A673 (cell line): Measurements from ENCODE around the gene BAIAP2L1. TPM values are rescaled to one million over a fixed set of nuclear protein-coding genes. Genes with fewer than 3 reads are reported as not detected.

Experiments
- BruUV-seq: library from RNA; stranded (reverse); fragments of 400-500 nt; replicated peaks from 2 replicates; lab custom pipeline; 2021; lab: Mats Ljungman, UMichigan
- CTCF ChIA-PET: fragments of 300-600 bp; sonication (Branson Sonifier 250); formaldehyde crosslinking; loops from one replicate; lab custom pipeline; 2022; ENCODE audit warnings: antibody characterized with exemption; lab: Charles Lee
- POLR2A ChIA-PET: fragments of 300-600 bp; sonication (Branson Sonifier 250); formaldehyde crosslinking; loops from one replicate; lab custom pipeline; 2022; ENCODE audit warnings: antibody characterized with exemption; ENCODE audit not compliant: low non-redundant PET; lab: Charles Lee
- DNase-seq: peaks from one replicate; pipeline ENCODE4 v3.0.0-alpha.2; 2015; ENCODE audit warnings: low spot score
- H3K27ac ChIP-seq: fragments of 200-600 bp; sonication (generic); 2 replicates; pipeline ENCODE4 v1.5.1; 2016; ENCODE audit warnings: mixed run types, low read depth, mild to moderate bottlenecking, mixed read lengths, antibody characterized with exemption, low read length; ENCODE audit not compliant: poor library complexity, severe bottlenecking
- H3K27me3 ChIP-seq: fragments of 200-600 bp; sonication (generic); replicated peaks from 2 replicates; pipeline ENCODE4 v1.6.1; 2017; ENCODE audit warnings: mixed run types, low read depth, mild to moderate bottlenecking, mixed read lengths, antibody characterized with exemption, low read length; ENCODE audit not compliant: insufficient read depth, poor library complexity
- H3K36me3 ChIP-seq: fragments of 200-600 bp; sonication (generic); 2 replicates; pipeline ENCODE4 v1.6.1; 2016; ENCODE audit warnings: mixed run types, mild to moderate bottlenecking, mixed read lengths, antibody characterized with exemption, low read length; ENCODE audit not compliant: insufficient read depth, poor library complexity, severe bottlenecking
- H3K4me1 ChIP-seq: fragments of 200-600 bp; sonication (generic); 2 replicates; pipeline ENCODE4 v1.6.1; 2017; ENCODE audit warnings: mixed run types, mild to moderate bottlenecking, mixed read lengths, antibody characterized with exemption, low read length; ENCODE audit not compliant: insufficient read depth, poor library complexity, severe bottlenecking
- H3K4me3 ChIP-seq: fragments of 200-600 bp; sonication (generic); 2 replicates; pipeline ENCODE4 v1.5.1; 2016; ENCODE audit warnings: low read depth, mixed run types, mild to moderate bottlenecking, mixed read lengths, low read length; ENCODE audit not compliant: poor library complexity, severe bottlenecking
- H3K9me3 ChIP-seq: fragments of 200-600 bp; sonication (generic); 2 replicates; pipeline ENCODE4 v1.6.1; 2016; ENCODE audit warnings: mixed run types, low read depth, mild to moderate bottlenecking, mixed read lengths, antibody characterized with exemption, low read length; ENCODE audit not compliant: poor library complexity, severe bottlenecking
- EZH2 ChIP-seq: fragments of 200-600 bp; sonication (generic); IDR thresholded peaks from 2 replicates; pipeline ENCODE4 v1.6.1; 2017; ENCODE audit warnings: borderline replicate concordance, low read depth, mild to moderate bottlenecking, mixed read lengths, antibody characterized with exemption, low read length; ENCODE audit not compliant: poor library complexity, severe bottlenecking
- intact Hi-C: fragments of 100-400 bp; cut with micrococcal nuclease; formaldehyde crosslinking; loops from one replicate; pipeline ENCODE4 v1.10.0; 2022; ENCODE audit not compliant: unreplicated experiment
- total RNA-seq: library from RNA; stranded (reverse); gene quantifications from 2 replicates; pipeline ENCODE4 v1.2.3, GENCODE V29; 2021
- TF ChIP-seq, protein P1 (sequence below): fragments of 300-800, 200-600 bp; sonication (generic); conservative IDR thresholded peaks from 2 replicates; pipeline ENCODE4 v1.5.1; 2017; ENCODE audit warnings: low read depth, mild to moderate bottlenecking, antibody characterized with exemption, low read length, moderate library complexity, mixed read lengths

Gene BAIAP2L1
- total RNA-seq, 1 experiment from 2014 or later: 0.77 TPM

GRCh38 chr7:98323597-98324322 lies 77.1 kb downstream of the BAIAP2L1 start:
- no TSS peak for BruUV-seq
- H3K4me3 ChIP-seq: no peak overlapping the region
- peaks cover 18% of the 10 kb centered on the region for H3K27me3 ChIP-seq
- intact Hi-C loops: no loop called here
- ChIA-PET CTCF (interaction anchor here (0.6 kb wide), 1 partner anchor 9 kb away, joined by 7 read pairs; no protein-coding TSS in a partner anchor), POLR2A (no interaction called here)
- H3K9me3 ChIP-seq: no peaks in the 10 kb centered on the region
- no peak overlapping the region for H3K27ac ChIP-seq
- H3K4me1 ChIP-seq: no peaks in the 10 kb centered on the region
- TF ChIP-seq EZH2: no peak
- TF ChIP-seq, protein P1, sequence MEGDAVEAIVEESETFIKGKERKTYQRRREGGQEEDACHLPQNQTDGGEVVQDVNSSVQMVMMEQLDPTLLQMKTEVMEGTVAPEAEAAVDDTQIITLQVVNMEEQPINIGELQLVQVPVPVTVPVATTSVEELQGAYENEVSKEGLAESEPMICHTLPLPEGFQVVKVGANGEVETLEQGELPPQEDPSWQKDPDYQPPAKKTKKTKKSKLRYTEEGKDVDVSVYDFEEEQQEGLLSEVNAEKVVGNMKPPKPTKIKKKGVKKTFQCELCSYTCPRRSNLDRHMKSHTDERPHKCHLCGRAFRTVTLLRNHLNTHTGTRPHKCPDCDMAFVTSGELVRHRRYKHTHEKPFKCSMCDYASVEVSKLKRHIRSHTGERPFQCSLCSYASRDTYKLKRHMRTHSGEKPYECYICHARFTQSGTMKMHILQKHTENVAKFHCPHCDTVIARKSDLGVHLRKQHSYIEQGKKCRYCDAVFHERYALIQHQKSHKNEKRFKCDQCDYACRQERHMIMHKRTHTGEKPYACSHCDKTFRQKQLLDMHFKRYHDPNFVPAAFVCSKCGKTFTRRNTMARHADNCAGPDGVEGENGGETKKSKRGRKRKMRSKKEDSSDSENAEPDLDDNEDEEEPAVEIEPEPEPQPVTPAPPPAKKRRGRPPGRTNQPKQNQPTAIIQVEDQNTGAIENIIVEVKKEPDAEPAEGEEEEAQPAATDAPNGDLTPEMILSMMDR: no peak
- H3K36me3 ChIP-seq: no peaks in the 10 kb centered on the region
- no peak for DNase-seq

DNA sequence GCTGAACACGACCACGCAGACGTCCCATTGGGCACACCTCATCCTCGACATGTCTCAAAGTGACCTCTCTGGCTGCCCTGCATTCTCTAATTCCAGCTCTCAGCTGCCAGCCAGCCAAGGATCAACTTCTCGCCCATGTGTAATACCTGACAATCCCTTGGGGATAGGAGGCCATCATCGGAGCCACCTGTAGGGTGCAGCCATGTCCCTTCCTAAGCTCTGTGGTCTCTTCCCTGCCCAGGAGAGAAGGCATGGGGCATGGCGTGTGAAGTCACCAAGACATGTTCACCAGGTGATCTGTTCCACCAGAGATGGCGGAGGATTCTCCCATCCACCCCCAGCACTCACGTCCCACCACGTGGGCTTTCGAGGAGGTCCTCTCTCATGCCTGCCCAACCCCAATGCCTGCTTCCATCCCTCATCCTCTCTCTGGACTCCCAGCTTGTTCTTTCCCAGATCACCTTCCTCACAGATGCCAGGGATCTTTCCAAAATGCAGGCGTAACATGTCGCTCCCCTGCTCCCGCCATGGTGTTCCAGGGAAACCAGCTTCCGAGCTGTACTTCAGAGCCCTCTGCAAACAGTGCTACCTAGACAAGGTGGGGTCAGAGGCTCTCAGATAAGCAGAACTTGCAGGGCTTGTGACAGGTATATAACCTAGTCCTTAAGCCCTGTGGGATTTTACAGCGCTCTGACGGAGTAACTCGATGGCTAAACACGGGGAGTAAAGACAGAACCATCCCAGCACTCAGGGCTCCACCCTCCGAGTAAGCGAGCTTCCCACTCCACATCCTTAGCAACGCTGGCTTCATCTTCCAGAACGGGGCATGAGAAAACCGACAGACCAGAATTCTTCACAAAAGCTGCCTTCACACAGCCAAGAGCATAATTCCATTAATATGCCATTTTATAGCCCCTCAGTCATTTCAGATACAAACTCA lies 78.3 kb downstream of the BAIAP2L1 start:
- ChIA-PET POLR2A (no interaction called here), CTCF (no interaction called here)
- no peak overlapping the region for H3K27ac ChIP-seq
- H3K27me3 ChIP-seq: peaks cover 18% of the 10 kb centered on the region
- TF ChIP-seq EZH2: no peak
- TF ChIP-seq, protein P1: no peak
- H3K36me3 ChIP-seq: no peaks in the 10 kb centered on the region
- no TSS peak for BruUV-seq
- H3K4me3 ChIP-seq: no peak overlapping the region
- H3K4me1 ChIP-seq: no peaks in the 10 kb centered on the region
- H3K9me3 ChIP-seq: no peaks in the 10 kb centered on the region
- intact Hi-C loops: no loop called here
- no peak for DNase-seq

- BruUV-seq: no TSS peak
- ChIA-PET CTCF (no interaction called here), POLR2A (interaction anchor here (0.6 kb wide), 1 partner anchor 13 kb away, joined by 3 read pairs; no protein-coding TSS in a partner anchor)
- H3K4me1 ChIP-seq: no peaks in the 10 kb centered on the region
- TF ChIP-seq, protein P1: no peak
- no peak for TF ChIP-seq EZH2
- H3K9me3 ChIP-seq: no peaks in the 10 kb centered on the region
- H3K27me3 ChIP-seq: peaks cover 18% of the 10 kb centered on the region
- H3K27ac ChIP-seq: no peak overlapping the region
- H3K4me3 ChIP-seq: no peak overlapping the region
- intact Hi-C loops: no loop called here
- no peaks in the 10 kb centered on the region for H3K36me3 ChIP-seq
- DNase-seq: no peak
These were observed 79.6 kb downstream of the BAIAP2L1 start for GRCh38 chr7:98321301-98321700.
